Mesendoderm (in vitro differentiated cells): Measurements from ENCODE around the gene IQSEC1.

Experiments used
- DNase-seq: peaks from one replicate; pipeline ENCODE4 v3.0.0; 2013
- H2AK5ac ChIP-seq: 2 replicates; pipeline ENCODE4 v1.6.1; 2013; ENCODE audit warnings: low read length, inconsistent platforms
- H2BK120ac ChIP-seq: 2 replicates; pipeline ENCODE4 v1.6.1; 2013; ENCODE audit warnings: low read depth, mild to moderate bottlenecking, low read length, moderate library complexity, mixed read lengths
- H2BK15ac ChIP-seq: replicated peaks from 2 replicates; pipeline ENCODE4 v1.6.1; 2013; ENCODE audit warnings: low read depth, mild to moderate bottlenecking, moderate library complexity
- H2BK5ac ChIP-seq: 2 replicates; pipeline ENCODE4 v1.6.1; 2013; ENCODE audit warnings: low read length, inconsistent platforms
- H3K18ac ChIP-seq: 2 replicates; pipeline ENCODE4 v1.6.1; 2013; ENCODE audit warnings: mild to moderate bottlenecking, low read length, mixed read lengths
- H3K23ac ChIP-seq: one replicate; pipeline ENCODE4 v1.6.1; 2013; ENCODE audit warnings: low read length
- H3K27ac ChIP-seq: 2 replicates; pipeline ENCODE4 v1.5.1; 2013; ENCODE audit warnings: low read depth, mild to moderate bottlenecking, inconsistent platforms, low read length, moderate library complexity
- H3K27me3 ChIP-seq: 2 replicates; pipeline ENCODE4 v1.6.1; 2013; ENCODE audit warnings: low read length, control low read depth, mild to moderate bottlenecking, inconsistent platforms; ENCODE audit not compliant: insufficient read depth, poor library complexity
- H3K36me3 ChIP-seq: 2 replicates; pipeline ENCODE4 v1.6.1; 2013; ENCODE audit warnings: low read length, inconsistent platforms; ENCODE audit not compliant: control insufficient read depth, insufficient read depth
- H3K4ac ChIP-seq: one replicate; pipeline ENCODE4 v1.6.1; 2013; ENCODE audit warnings: low read depth, mild to moderate bottlenecking, low read length, moderate library complexity
- H3K4me1 ChIP-seq: 2 replicates; pipeline ENCODE4 v1.6.1; 2013; ENCODE audit warnings: low read depth, low read length, inconsistent platforms; ENCODE audit not compliant: control insufficient read depth
- H3K4me2 ChIP-seq: 2 replicates; pipeline ENCODE4 v1.6.1; 2013; ENCODE audit warnings: low read length
- H3K4me3 ChIP-seq: 2 replicates; pipeline ENCODE4 v1.5.1; 2013; ENCODE audit warnings: mild to moderate bottlenecking, low read length
- H3K56ac ChIP-seq: one replicate; pipeline ENCODE4 v1.6.1; 2013; ENCODE audit warnings: low read length
- H3K79me1 ChIP-seq: 2 replicates; pipeline ENCODE4 v1.6.1; 2013; ENCODE audit warnings: low read length, inconsistent platforms
- H3K79me2 ChIP-seq: 2 replicates; pipeline ENCODE4 v1.6.1; 2013; ENCODE audit warnings: mild to moderate bottlenecking, low read length; ENCODE audit not compliant: control insufficient read depth, insufficient read depth
- H3K9ac ChIP-seq: 2 replicates; pipeline ENCODE4 v1.6.1; 2013; ENCODE audit warnings: low read length, inconsistent platforms
- H4K5ac ChIP-seq: one replicate; pipeline ENCODE4 v1.6.1; 2013; ENCODE audit warnings: low read length
- H4K8ac ChIP-seq: one replicate; pipeline ENCODE4 v1.6.1; 2013; ENCODE audit warnings: low read depth, mild to moderate bottlenecking, control low read depth, low read length, moderate library complexity
- WGBS: extraction: QIAGEN DNeasy Blood & Tissue Kit; methylation state at CpG from one replicate; pipeline ENCODE4 v1.1.7; 2013; ENCODE audit warnings: low lambda C conversion rate, missing lambda C conversion rate; ENCODE audit not compliant: insufficient coverage; ENCODE audit errors: extremely low coverage; 5-methylcytosine and 5-hydroxymethylcytosine counted together

Gene IQSEC1

DNA sequence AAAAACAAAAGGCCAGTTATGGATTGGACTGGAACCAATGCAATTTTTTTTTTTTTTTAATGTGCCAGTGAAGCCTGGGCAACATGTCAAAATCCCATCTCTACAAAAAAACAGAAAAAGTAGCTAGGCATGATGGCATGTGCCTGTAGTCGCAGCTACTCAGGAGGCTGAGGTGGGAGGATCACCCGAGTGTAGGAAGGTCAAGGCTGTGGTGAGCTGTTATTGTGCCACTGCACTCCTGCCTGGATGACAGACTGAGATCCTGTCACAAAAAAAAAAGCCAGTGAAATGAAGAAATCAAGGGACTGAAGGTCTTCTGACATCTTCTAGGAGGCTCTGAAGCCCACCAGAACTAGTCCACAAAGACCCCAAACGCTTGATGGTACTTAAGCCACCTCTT, 101.2 kb downstream of the IQSEC1 start:
- Histone ChIP-seq H4K8ac (no peak overlapping the region), H2BK120ac (no peak overlapping the region), H3K4me1 (no peaks in the 10 kb centered on the region), H4K5ac (no peak overlapping the region), H3K4ac (no peak overlapping the region), H3K79me1 (no peaks in the 10 kb centered on the region), H3K9ac (no peak overlapping the region), H2BK5ac (no peak overlapping the region), H2BK15ac (no peak overlapping the region), H3K27me3 (no peaks in the 10 kb centered on the region), H3K36me3 (no peaks in the 10 kb centered on the region), H3K18ac (no peak overlapping the region), H3K4me3 (no peak overlapping the region), H3K56ac (no peak overlapping the region), H3K79me2 (no peaks in the 10 kb centered on the region), H2AK5ac (no peak overlapping the region), H3K23ac (no peak overlapping the region), H3K27ac (no peak overlapping the region), H3K4me2 (no peak overlapping the region)
- WGBS: no CpG with 5 or more reads among the region's 3 CpGs
- no peak for DNase-seq

DNA sequence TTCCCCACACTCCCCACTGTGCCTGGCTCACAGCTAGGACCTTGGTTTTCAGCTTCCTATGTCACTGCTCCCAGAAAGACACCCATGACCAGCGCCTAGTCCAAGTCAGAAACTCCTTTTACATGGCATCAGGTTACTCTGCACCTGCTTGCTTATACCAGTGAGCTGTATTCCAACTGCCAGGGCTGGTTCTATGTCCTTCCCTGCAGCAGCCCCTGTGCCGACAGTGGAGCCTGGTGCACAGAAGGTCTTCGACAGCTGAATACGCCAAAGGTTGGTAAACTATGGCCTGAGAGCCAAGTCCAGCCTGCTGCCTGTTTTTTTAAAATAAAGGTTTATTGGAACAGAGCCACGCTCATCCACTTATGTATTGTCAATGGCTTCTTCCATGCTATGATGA, 102.5 kb downstream of the IQSEC1 start:
- no peak overlapping the region for H4K5ac ChIP-seq
- H4K8ac ChIP-seq: no peak overlapping the region
- no peak overlapping the region for H3K18ac ChIP-seq
- H3K79me1 ChIP-seq: peaks cover 10% of the 10 kb centered on the region
- no peak overlapping the region for H3K4me3 ChIP-seq
- no peak for DNase-seq
- H3K27me3 ChIP-seq: no peaks in the 10 kb centered on the region
- no peak overlapping the region for H2BK5ac ChIP-seq
- H3K23ac ChIP-seq: no peak overlapping the region
- H2BK15ac ChIP-seq: no peak overlapping the region
- no peaks in the 10 kb centered on the region for H3K36me3 ChIP-seq
- H2AK5ac ChIP-seq: no peak overlapping the region
- peaks cover 11% of the 10 kb centered on the region for H3K79me2 ChIP-seq
- WGBS: no CpG with 5 or more reads among the region's 5 CpGs
- no peak overlapping the region for H3K56ac ChIP-seq
- no peak overlapping the region for H2BK120ac ChIP-seq
- H3K4me2 ChIP-seq: no peak overlapping the region
- H3K9ac ChIP-seq: no peak overlapping the region
- peaks cover 4% of the 10 kb centered on the region for H3K4me1 ChIP-seq
- no peak overlapping the region for H3K4ac ChIP-seq
- no peak overlapping the region for H3K27ac ChIP-seq

DNA sequence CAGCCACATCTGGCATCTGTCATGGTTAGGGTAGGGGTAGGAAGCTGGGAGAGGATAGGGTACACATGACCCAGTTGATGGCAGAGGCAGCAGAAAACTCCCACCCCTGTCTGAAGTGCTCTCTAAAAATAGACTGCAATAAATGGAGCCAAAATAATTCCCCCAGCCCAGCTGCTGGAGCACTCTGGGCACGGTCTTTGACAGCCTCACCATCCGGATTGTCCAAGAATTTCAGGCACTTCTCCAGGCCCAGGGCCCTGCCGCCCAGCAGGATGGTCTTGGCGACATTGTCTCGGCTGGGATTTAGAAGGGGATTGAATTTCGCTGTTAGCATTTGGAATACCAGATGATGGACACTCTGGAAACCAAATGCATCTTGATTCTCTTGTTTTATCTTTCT, 103.7 kb downstream of the IQSEC1 start:
- no peak overlapping the region for H3K27ac ChIP-seq
- no peak overlapping the region for H2BK120ac ChIP-seq
- H4K8ac ChIP-seq: no peak overlapping the region
- peaks cover 16% of the 10 kb centered on the region for H3K79me2 ChIP-seq
- H4K5ac ChIP-seq: no peak overlapping the region
- H3K36me3 ChIP-seq: no peaks in the 10 kb centered on the region
- H3K56ac ChIP-seq: no peak overlapping the region
- peaks cover 4% of the 10 kb centered on the region for H3K4me1 ChIP-seq
- no peak overlapping the region for H3K4me2 ChIP-seq
- no peak overlapping the region for H2BK15ac ChIP-seq
- H3K27me3 ChIP-seq: no peaks in the 10 kb centered on the region
- DNase-seq: no peak
- no peak overlapping the region for H3K4me3 ChIP-seq
- H3K4ac ChIP-seq: no peak overlapping the region
- WGBS: no CpG with 5 or more reads among the region's 6 CpGs
- H2AK5ac ChIP-seq: no peak overlapping the region
- peaks cover 16% of the 10 kb centered on the region for H3K79me1 ChIP-seq
- no peak overlapping the region for H3K18ac ChIP-seq
- H2BK5ac ChIP-seq: no peak overlapping the region
- H3K9ac ChIP-seq: no peak overlapping the region
- no peak overlapping the region for H3K23ac ChIP-seq

DNA sequence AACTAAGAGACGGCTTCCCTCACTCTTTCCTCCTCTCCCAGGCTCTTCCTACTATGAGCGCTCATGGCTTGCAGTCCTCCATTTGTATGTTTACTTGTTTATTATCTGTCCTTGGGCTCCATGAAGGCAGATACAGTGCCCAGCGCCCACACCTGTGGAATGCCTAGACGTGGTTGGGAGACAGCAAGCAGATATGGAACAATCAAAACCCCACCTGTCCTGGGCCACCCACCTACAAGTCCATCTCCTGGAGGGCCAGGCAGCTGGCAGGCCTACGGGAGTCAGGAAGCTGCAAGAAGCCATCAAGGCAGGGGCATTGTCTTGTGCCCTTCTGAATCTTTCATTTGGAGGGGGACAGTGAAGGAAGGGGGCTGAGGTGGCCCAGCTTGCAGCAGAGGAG, 104.7 kb downstream of the IQSEC1 start:
- Histone ChIP-seq H3K27me3 (no peaks in the 10 kb centered on the region), H3K4me1 (peaks cover 4% of the 10 kb centered on the region), H4K5ac (no peak overlapping the region), H3K79me2 (peaks cover 19% of the 10 kb centered on the region), H3K27ac (no peak overlapping the region), H2BK5ac (no peak overlapping the region), H3K79me1 (peaks cover 26% of the 10 kb centered on the region), H3K4me3 (no peak overlapping the region), H2BK120ac (no peak overlapping the region), H3K23ac (no peak overlapping the region), H3K4me2 (no peak overlapping the region), H3K4ac (no peak overlapping the region), H2BK15ac (no peak overlapping the region), H3K18ac (no peak overlapping the region), H3K56ac (no peak overlapping the region), H4K8ac (no peak overlapping the region), H3K36me3 (no peaks in the 10 kb centered on the region), H2AK5ac (peak overlapping the region; percentile 67), H3K9ac (no peak overlapping the region)
- WGBS: no CpG with 5 or more reads among the region's 5 CpGs
- DNase-seq: no peak

DNA sequence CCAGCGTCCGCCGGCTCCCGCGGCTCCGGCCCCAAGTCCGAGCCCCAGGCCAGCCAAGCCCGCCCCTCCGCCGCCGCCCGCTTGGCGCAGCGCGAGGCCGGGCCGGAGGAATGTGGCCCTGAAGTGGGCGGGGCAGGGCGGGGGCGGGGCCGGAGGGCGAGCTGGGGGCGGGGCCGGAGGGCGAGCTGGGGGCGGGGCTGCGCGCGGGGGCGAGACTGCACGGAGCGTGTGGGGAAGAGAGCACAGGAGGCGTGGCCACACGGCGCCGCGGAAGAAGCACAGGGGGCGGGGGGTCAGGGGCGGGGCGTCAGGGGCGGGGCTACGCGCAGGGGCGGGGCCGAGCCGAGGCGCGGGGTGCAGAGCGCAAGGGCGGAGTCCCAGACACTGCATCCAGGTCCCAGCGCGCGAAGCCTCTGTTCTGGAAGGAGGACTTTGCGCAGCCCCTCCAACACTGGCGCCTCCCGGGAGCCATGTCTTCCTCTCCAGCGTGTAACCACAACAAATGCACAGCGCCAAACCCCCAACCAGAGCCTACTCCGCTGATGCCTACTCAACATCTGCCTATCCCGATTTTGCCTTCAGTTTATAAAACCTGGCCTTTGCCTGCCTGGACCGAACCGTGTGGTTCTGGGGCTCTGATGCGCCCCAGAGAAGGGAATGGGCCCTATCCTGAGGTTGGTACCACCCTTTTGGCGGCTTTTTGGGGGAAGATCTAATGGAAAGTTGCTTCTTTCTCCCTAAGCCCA, 105.5 kb downstream of the IQSEC1 start:
- peaks cover 19% of the 10 kb centered on the region for H3K79me2 ChIP-seq
- H3K4ac ChIP-seq: peak overlapping the region; percentile 57
- no peak overlapping the region for H3K23ac ChIP-seq
- H2BK15ac ChIP-seq: no peak overlapping the region
- no peak overlapping the region for H4K5ac ChIP-seq
- peak; percentile 88 for DNase-seq
- peak overlapping the region; percentile 75 for H3K18ac ChIP-seq
- no peak overlapping the region for H4K8ac ChIP-seq
- H3K79me1 ChIP-seq: peaks cover 27% of the 10 kb centered on the region
- H3K4me2 ChIP-seq: peak overlapping the region; percentile 78
- no peak overlapping the region for H2AK5ac ChIP-seq
- no peak overlapping the region for H2BK5ac ChIP-seq
- H3K9ac ChIP-seq: peak overlapping the region; percentile 75
- no peak overlapping the region for H3K27ac ChIP-seq
- H3K27me3 ChIP-seq: no peaks in the 10 kb centered on the region
- H3K56ac ChIP-seq: peak overlapping the region; percentile 94
- WGBS: no CpG with 5 or more reads among the region's 64 CpGs
- H2BK120ac ChIP-seq: no peak overlapping the region
- peak overlapping the region; percentile 58 for H3K4me3 ChIP-seq
- no peaks in the 10 kb centered on the region for H3K36me3 ChIP-seq
- H3K4me1 ChIP-seq: peaks cover 4% of the 10 kb centered on the region
